GM23338 (cell line): ENCODE data around the gene CLUH. TPM values are rescaled to one million over a fixed set of nuclear protein-coding genes. Genes with fewer than 3 reads are reported as not detected.

ENCODE experiments used
- ATAC-seq: fragments of 200-7000 bp; cut with Tn5 transposase; 3 replicates; pipeline ENCODE4 v1.9.1; 2020
- DNase-seq: peaks from one replicate; pipeline ENCODE4 v3.0.0-alpha.2; 2015; ENCODE audit warnings: low spot score
- H2AFZ ChIP-seq: fragments of 200-600 bp; sonication (generic); 2 replicates; pipeline ENCODE4 v1.8.0; 2016; ENCODE audit warnings: antibody characterized with exemption, mild to moderate bottlenecking, moderate library complexity
- H3F3A ChIP-seq: fragments of 200-600 bp; sonication (generic); replicated peaks from 2 replicates; pipeline ENCODE4 v1.8.0; 2017; ENCODE audit warnings: antibody characterized with exemption, mixed run types, low read depth
- H3K27ac ChIP-seq: fragments of 200-600 bp; sonication (generic); 2 replicates; pipeline ENCODE4 v1.6.1; 2016; ENCODE audit warnings: low read depth
- H3K27me3 ChIP-seq: fragments of 200-600 bp; sonication (generic); 2 replicates; pipeline ENCODE4 v1.8.0; 2016; ENCODE audit warnings: mild to moderate bottlenecking, mixed run types, moderate library complexity; ENCODE audit not compliant: insufficient read depth
- H3K36me3 ChIP-seq: fragments of 200-600 bp; sonication (generic); 2 replicates; pipeline ENCODE4 v1.8.0; 2016; ENCODE audit warnings: mild to moderate bottlenecking; ENCODE audit not compliant: insufficient read depth
- H3K4me1 ChIP-seq: fragments of 200-600 bp; sonication (generic); 2 replicates; pipeline ENCODE4 v1.8.0; 2016; ENCODE audit warnings: mild to moderate bottlenecking, moderate library complexity; ENCODE audit not compliant: insufficient read depth
- H3K4me2 ChIP-seq: fragments of 200-600 bp; sonication (generic); 2 replicates; pipeline ENCODE4 v1.7.1; 2017; ENCODE audit warnings: mixed run types
- H3K4me3 ChIP-seq: fragments of 200-600 bp; sonication (generic); 2 replicates; pipeline ENCODE4 v1.6.1; 2016; ENCODE audit warnings: mixed run types
- H3K79me2 ChIP-seq: fragments of 200-600 bp; sonication (generic); replicated peaks from 2 replicates; pipeline ENCODE4 v1.8.0; 2017; ENCODE audit warnings: mild to moderate bottlenecking; ENCODE audit not compliant: insufficient read depth
- H3K9me2 ChIP-seq: fragments of 200-600 bp; sonication (generic); 2 replicates; pipeline ENCODE4 v1.8.0; 2017; ENCODE audit not compliant: insufficient read depth
- H4K20me1 ChIP-seq: fragments of 200-600 bp; sonication (generic); replicated peaks from 2 replicates; pipeline ENCODE4 v1.8.0; 2017; ENCODE audit warnings: mild to moderate bottlenecking; ENCODE audit not compliant: insufficient read depth
- H3K27ac Mint-ChIP-seq: 2 replicates; pipeline ENCODE4 v1.8.0; 2020; ENCODE audit warnings: inconsistent platforms, mild to moderate bottlenecking, moderate library complexity, mixed read lengths
- H3K27me3 Mint-ChIP-seq: 3 replicates; pipeline ENCODE4 v1.8.0; 2022; ENCODE audit warnings: low read depth, mild to moderate bottlenecking, moderate library complexity, mixed read lengths, inconsistent platforms; ENCODE audit not compliant: insufficient read depth, poor library complexity
- H3K36me3 Mint-ChIP-seq: 3 replicates; pipeline ENCODE4 v1.8.0; 2021; ENCODE audit warnings: low read depth, mild to moderate bottlenecking, inconsistent platforms, moderate library complexity, mixed read lengths
- H3K4me1 Mint-ChIP-seq: 3 replicates; pipeline ENCODE4 v1.8.0; 2020; ENCODE audit warnings: mild to moderate bottlenecking, inconsistent platforms, mixed read lengths
- H3K4me3 Mint-ChIP-seq: 3 replicates; pipeline ENCODE4 v1.8.0; 2021; ENCODE audit warnings: moderate library complexity, mild to moderate bottlenecking, inconsistent platforms, mixed read lengths
- H3K9me3 Mint-ChIP-seq: 3 replicates; pipeline ENCODE4 v1.8.0; 2020; ENCODE audit warnings: moderate library complexity, mild to moderate bottlenecking, inconsistent platforms, mixed read lengths
- CREB1 ChIP-seq: fragments of 250-450 bp; sonication (Bioruptor Pico); IDR thresholded peaks from 2 replicates; pipeline ENCODE4 v1.5.0; 2020; ENCODE audit warnings: low read depth, mild to moderate bottlenecking, moderate library complexity
- EZH2 ChIP-seq: fragments of 200-600 bp; sonication (generic); IDR thresholded peaks from one replicate; pipeline ENCODE4 v1.8.0; 2017; ENCODE audit warnings: antibody characterized with exemption, mild to moderate bottlenecking, low read depth; ENCODE audit not compliant: unreplicated experiment
- JUNB ChIP-seq: IDR thresholded peaks from one replicate; pipeline ENCODE4 v1.6.1; 2016; ENCODE audit warnings: antibody characterized with exemption; ENCODE audit not compliant: unreplicated experiment
- POLR2AphosphoS5 ChIP-seq: IDR thresholded peaks from 2 replicates; pipeline ENCODE4 v1.6.1; 2016; ENCODE audit warnings: antibody characterized with exemption, low read depth
- ZNF114 ChIP-seq: fragments of 250-450 bp; sonication (Bioruptor Pico); IDR thresholded peaks from 2 replicates; pipeline ENCODE4 v1.5.0; 2020; ENCODE audit warnings: mild to moderate bottlenecking, moderate library complexity
- ZNF331 ChIP-seq: fragments of 250-450 bp; sonication (Bioruptor Pico); IDR thresholded peaks from 2 replicates; pipeline ENCODE4 v1.5.0; 2020; ENCODE audit warnings: low read depth, mild to moderate bottlenecking, moderate library complexity
- polyA plus RNA-seq: library from polyadenylated mRNA; unstranded; fragments of >200 nt; fragmentation: Nextera tagmentation; extraction: Ambion mirVana; gene quantifications from 2 replicates; pipeline ENCODE4 v1.2.1, GENCODE V29; 2016
- total RNA-seq: library from RNA; depleted of rRNA; stranded (reverse); fragments of >200 nt; shearing (Covaris generic); gene quantifications from 2 replicates; pipeline ENCODE4 v1.2.3, GENCODE V29; 2014

The CLUH gene
- total and polyA plus RNA-seq, 2 experiments from 2014 or later: 23.5 to 90.0 TPM

GRCh38 chr17:2687074-2687418 lies 24.5 kb downstream of the CLUH start:
- no peaks in the 10 kb centered on the region; the same call in 1 of the 2 replicates for H3K36me3 ChIP-seq
- H3K9me2 ChIP-seq: no peaks in the 10 kb centered on the region
- H3K79me2 ChIP-seq: no peaks in the 10 kb centered on the region
- TF ChIP-seq EZH2: no peak
- TF ChIP-seq POLR2AphosphoS5: 0 out of 2 replicates have a peak, but pooled peaks have one; percentile 3
- no peak for TF ChIP-seq JUNB
- no peak for TF ChIP-seq ZNF114 (CRISPR knock-in tag)
- no peak for TF ChIP-seq ZNF331
- H3K4me2 ChIP-seq: no peak overlapping the region
- H3K27ac ChIP-seq: 0 out of 2 replicates have a peak overlapping the region, but pooled peaks have one; percentile 26
- peaks cover 4% of the 10 kb centered on the region for H4K20me1 ChIP-seq
- H3K4me1 Mint-ChIP-seq: peaks cover 19% of the 10 kb centered on the region; the same call in 2 of the 3 replicates
- H3K4me3 Mint-ChIP-seq: no peak overlapping the region
- H3F3A ChIP-seq: peaks cover 20% of the 10 kb centered on the region
- peaks cover 24% of the 10 kb centered on the region for H3K27me3 Mint-ChIP-seq
- no peaks in the 10 kb centered on the region for H3K9me3 Mint-ChIP-seq
- no peak for DNase-seq
- peaks cover 13% of the 10 kb centered on the region for H3K4me1 ChIP-seq
- H3K27me3 ChIP-seq: no peaks in the 10 kb centered on the region
- no peak for ATAC-seq
- H3K27ac Mint-ChIP-seq: no peak overlapping the region
- H2AFZ ChIP-seq: no peak overlapping the region
- peaks cover 12% of the 10 kb centered on the region for H3K36me3 Mint-ChIP-seq
- H3K4me3 ChIP-seq: no peak overlapping the region

GRCh38 chr17:2685696-2686095 lies 25.9 kb downstream of the CLUH start:
- peaks cover 21% of the 10 kb centered on the region for H3K36me3 Mint-ChIP-seq
- Histone ChIP-seq H3F3A (peaks cover 13% of the 10 kb centered on the region), H3K4me1 (peaks cover 13% of the 10 kb centered on the region; the same call in 1 of the 2 replicates), H4K20me1 (peaks cover 4% of the 10 kb centered on the region), H3K4me2 (no peak overlapping the region), H2AFZ (no peak overlapping the region), H3K4me3 (no peak overlapping the region), H3K27ac (no peak overlapping the region), H3K9me2 (no peaks in the 10 kb centered on the region), H3K36me3 (peaks cover 8% of the 10 kb centered on the region; the same call in 1 of the 2 replicates), H3K79me2 (no peaks in the 10 kb centered on the region), H3K27me3 (no peaks in the 10 kb centered on the region)
- ATAC-seq: peak; percentile 48
- no peaks in the 10 kb centered on the region for H3K9me3 Mint-ChIP-seq
- TF ChIP-seq ZNF331: no peak
- TF ChIP-seq CREB1 (CRISPR knock-in tag): no peak
- H3K27ac Mint-ChIP-seq: no peak overlapping the region
- H3K27me3 Mint-ChIP-seq: peaks cover 24% of the 10 kb centered on the region
- no peak overlapping the region for H3K4me3 Mint-ChIP-seq
- DNase-seq: no peak
- peaks cover 19% of the 10 kb centered on the region; the same call in 2 of the 3 replicates for H3K4me1 Mint-ChIP-seq

GRCh38 chr17:2684549-2684948 lies 27.0 kb downstream of the CLUH start:
- TF ChIP-seq ZNF114 (CRISPR knock-in tag): no peak
- no peaks in the 10 kb centered on the region for H3K79me2 ChIP-seq
- H3K27me3 ChIP-seq: no peaks in the 10 kb centered on the region
- peaks cover 17% of the 10 kb centered on the region; the same call in 1 of the 2 replicates for H3K36me3 ChIP-seq
- no peak overlapping the region for H3K4me3 Mint-ChIP-seq
- no peak for ATAC-seq
- no peak overlapping the region for H2AFZ ChIP-seq
- no peak overlapping the region for H3K27ac Mint-ChIP-seq
- peaks cover 19% of the 10 kb centered on the region; the same call in 2 of the 3 replicates for H3K4me1 Mint-ChIP-seq
- H3K36me3 Mint-ChIP-seq: peaks cover 30% of the 10 kb centered on the region
- no peak overlapping the region for H3K4me3 ChIP-seq
- H3K9me3 Mint-ChIP-seq: no peaks in the 10 kb centered on the region
- peaks cover 13% of the 10 kb centered on the region for H3F3A ChIP-seq
- H3K4me1 ChIP-seq: peaks cover 13% of the 10 kb centered on the region; the same call in 1 of the 2 replicates
- peaks cover 20% of the 10 kb centered on the region for H3K27me3 Mint-ChIP-seq
- no peak for DNase-seq
- no peak overlapping the region for H3K27ac ChIP-seq
- no peak overlapping the region for H3K4me2 ChIP-seq
- H3K9me2 ChIP-seq: no peaks in the 10 kb centered on the region
- H4K20me1 ChIP-seq: peaks cover 8% of the 10 kb centered on the region
